GM21515 (cell line): ENCODE results near the gene CALHM1.
"Not testable (repeated sequence)": the region's sequence is repeated elsewhere in the genome, so short reads cannot be mapped to it uniquely, and the experiment has no call there.

Experiments
- ATAC-seq: cut with Tn5 transposase; IDR thresholded peaks from one replicate; pipeline ENCODE4 v1.9.1; 2021; ENCODE audit not compliant: unreplicated experiment

Gene CALHM1

GRCh38 chr10:103487410-103487708, 28.7 kb upstream of the CALHM1 start:
- ATAC-seq: no peak

- not testable (repeated sequence) for ATAC-seq
These were observed 28.1 kb upstream of the CALHM1 start for GRCh38 chr10:103486635-103487409.

GRCh38 chr10:103481974-103482531, 23.4 kb upstream of the CALHM1 start:
- ATAC-seq: peak; percentile 78

GRCh38 chr10:103480521-103480920, 21.8 kb upstream of the CALHM1 start:
- ATAC-seq: no peak

GRCh38 chr10:103479135-103479534, 20.4 kb upstream of the CALHM1 start, which contains the start of gene CALHM3:
CALHM3 (minus strand) TSS chr10:103479240; CDS start chr10:103479032, 208 bp downstream.
- no peak for ATAC-seq

- no peak for ATAC-seq
These were observed 20.0 kb upstream of the CALHM1 start for GRCh38 chr10:103478671-103479070.

GRCh38 chr10:103476046-103476768, 17.5 kb upstream of the CALHM1 start:
- ATAC-seq: no peak

- ATAC-seq: no peak
These were observed 16.7 kb upstream of the CALHM1 start for GRCh38 chr10:103475437-103475836.

- ATAC-seq: no peak
These were observed 15.4 kb upstream of the CALHM1 start for GRCh38 chr10:103474077-103474476.

- ATAC-seq: no peak
These were observed 14.6 kb upstream of the CALHM1 start for GRCh38 chr10:103473261-103473671.

- peak; percentile 33 for ATAC-seq
These were observed 13.3 kb upstream of the CALHM1 start for GRCh38 chr10:103472005-103472404.

GRCh38 chr10:103470761-103471653, 12.3 kb upstream of the CALHM1 start:
- peak; percentile 66 for ATAC-seq

GRCh38 chr10:103469201-103469600, 10.5 kb upstream of the CALHM1 start:
- no peak for ATAC-seq

- ATAC-seq: no peak
These were observed 8.7 kb upstream of the CALHM1 start for GRCh38 chr10:103467406-103467805.

- ATAC-seq: no peak
These were observed 8.0 kb upstream of the CALHM1 start for GRCh38 chr10:103466734-103467133.

GRCh38 chr10:103465411-103466179, 6.9 kb upstream of the CALHM1 start:
- ATAC-seq: no peak

GRCh38 chr10:103463499-103463898, 4.8 kb upstream of the CALHM1 start:
- ATAC-seq: no peak

- no peak for ATAC-seq
These were observed 915 bp upstream of the CALHM1 start for GRCh38 chr10:103459615-103460014.

GRCh38 chr10:103457896-103458583, 660 bp downstream of the CALHM1 start:
- no peak for ATAC-seq
